Measurements from ENCODE around the gene ADCY10.

DNA sequence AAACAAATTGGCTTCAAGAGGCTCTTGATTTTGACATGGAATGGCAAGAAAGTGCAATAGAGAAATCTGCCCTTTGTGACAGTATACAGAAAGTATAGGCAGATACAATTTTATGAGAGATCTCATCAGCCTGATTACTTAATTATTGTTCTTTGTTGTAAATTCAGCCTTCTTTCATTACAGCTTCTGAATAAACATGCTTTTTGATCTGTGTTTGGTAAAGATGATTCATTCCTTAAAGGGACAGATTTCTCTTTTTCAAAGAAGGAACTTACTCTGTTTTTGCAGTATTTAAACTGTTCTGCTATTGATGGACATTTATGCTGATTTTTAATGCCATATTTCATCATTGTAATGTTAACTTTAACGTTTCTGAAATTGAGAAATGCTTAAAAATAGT lies 36.6 kb upstream of the ADCY10 start:
- no peak for TF ChIP-seq CTCF (IDR thresholded peaks at IDR 0.05 in 4 of 5, conservative IDR thresholded peaks at IDR 0.05 in 1 of 5)
- no peak for TF ChIP-seq POLR2A (IDR thresholded peaks at IDR 0.05)

Data from gastrocnemius medialis (tissue), 4 donors.